ENCODE measurements around the gene EWSR1.

DNA sequence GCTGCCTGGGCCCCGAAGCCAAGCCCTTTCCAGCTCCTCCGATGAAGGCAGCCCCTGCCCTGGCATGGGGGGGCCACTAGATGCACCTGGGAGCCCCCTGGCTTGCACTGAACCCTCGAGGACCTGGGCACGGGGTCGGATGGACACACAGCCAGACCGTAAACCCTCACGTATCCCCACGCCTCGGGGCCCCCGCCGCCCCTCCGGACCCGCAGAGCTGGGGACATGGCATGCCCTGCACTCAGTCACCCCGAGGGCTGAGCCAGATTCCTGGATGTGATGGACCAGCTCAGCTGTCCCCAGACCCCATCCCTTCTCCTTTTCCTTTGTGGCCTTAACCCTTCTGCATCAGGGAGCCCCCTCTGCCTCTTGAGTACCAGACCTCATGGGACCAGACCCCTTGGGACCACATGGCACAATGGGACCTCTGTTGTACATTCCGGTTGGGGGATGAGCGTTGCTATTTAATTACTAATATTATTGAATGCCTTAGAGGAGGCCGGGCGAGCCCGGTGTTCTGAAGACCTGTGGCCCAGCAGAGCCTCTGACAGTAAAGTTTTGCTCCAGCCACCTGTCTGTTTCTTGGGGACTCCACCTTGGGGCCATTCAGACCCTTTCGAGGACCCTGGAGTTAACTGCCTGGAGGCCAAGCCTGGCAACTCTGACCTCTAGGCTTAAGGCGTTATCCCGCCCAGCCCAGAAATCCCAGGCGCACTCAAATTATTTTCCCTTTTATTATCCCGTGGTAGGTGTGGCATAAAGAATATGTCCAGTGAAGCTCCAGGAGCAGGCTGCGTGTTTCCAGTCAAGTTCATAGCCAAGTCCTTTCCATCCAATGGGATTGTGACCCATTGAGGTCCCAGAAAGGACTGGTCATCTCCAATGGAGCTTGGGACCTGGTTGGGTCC is 44.4 kb downstream of the EWSR1 start:
- TF ChIP-seq, protein P1, sequence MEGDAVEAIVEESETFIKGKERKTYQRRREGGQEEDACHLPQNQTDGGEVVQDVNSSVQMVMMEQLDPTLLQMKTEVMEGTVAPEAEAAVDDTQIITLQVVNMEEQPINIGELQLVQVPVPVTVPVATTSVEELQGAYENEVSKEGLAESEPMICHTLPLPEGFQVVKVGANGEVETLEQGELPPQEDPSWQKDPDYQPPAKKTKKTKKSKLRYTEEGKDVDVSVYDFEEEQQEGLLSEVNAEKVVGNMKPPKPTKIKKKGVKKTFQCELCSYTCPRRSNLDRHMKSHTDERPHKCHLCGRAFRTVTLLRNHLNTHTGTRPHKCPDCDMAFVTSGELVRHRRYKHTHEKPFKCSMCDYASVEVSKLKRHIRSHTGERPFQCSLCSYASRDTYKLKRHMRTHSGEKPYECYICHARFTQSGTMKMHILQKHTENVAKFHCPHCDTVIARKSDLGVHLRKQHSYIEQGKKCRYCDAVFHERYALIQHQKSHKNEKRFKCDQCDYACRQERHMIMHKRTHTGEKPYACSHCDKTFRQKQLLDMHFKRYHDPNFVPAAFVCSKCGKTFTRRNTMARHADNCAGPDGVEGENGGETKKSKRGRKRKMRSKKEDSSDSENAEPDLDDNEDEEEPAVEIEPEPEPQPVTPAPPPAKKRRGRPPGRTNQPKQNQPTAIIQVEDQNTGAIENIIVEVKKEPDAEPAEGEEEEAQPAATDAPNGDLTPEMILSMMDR (IDR thresholded peaks at IDR 0.05; ENCODE audit: low read depth, low read length, poor library complexity, severe bottlenecking), result no peak
- TF ChIP-seq EZH2phosphoT487 (IDR thresholded peaks at IDR 0.05; ENCODE audit: borderline replicate concordance, low read length), result no peak
